HG02973 (cell line): ENCODE measurements around the gene GHRHR.

Experiments used
- ATAC-seq: cut with Tn5 transposase; IDR thresholded peaks from one replicate; pipeline ENCODE4 v1.9.1; 2021; ENCODE audit warnings: moderate library complexity; ENCODE audit not compliant: unreplicated experiment

Gene GHRHR

GRCh38 chr7:30965883-30966282 lies 2.1 kb downstream of the GHRHR start:
- no peak for ATAC-seq

DNA sequence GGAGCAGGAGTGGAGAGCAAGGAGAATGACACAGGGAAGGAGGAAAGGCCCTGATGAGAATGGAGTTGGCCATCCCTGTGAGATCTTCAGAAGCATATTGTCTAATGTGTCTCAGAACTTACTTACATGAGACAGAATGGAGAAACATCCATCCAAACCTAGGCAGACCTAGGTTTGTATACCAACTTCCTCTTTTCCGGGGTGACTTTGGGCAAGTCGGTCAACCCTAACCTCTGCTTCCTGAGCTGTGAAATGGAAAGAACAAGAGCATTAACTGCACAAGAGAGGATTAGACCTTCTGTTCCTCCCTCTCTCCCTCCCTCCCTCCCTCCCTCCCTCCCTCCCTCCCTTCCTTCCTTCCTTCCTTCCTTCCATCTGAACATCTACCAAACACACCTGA lies 4.5 kb downstream of the GHRHR start:
- no peak for ATAC-seq

DNA sequence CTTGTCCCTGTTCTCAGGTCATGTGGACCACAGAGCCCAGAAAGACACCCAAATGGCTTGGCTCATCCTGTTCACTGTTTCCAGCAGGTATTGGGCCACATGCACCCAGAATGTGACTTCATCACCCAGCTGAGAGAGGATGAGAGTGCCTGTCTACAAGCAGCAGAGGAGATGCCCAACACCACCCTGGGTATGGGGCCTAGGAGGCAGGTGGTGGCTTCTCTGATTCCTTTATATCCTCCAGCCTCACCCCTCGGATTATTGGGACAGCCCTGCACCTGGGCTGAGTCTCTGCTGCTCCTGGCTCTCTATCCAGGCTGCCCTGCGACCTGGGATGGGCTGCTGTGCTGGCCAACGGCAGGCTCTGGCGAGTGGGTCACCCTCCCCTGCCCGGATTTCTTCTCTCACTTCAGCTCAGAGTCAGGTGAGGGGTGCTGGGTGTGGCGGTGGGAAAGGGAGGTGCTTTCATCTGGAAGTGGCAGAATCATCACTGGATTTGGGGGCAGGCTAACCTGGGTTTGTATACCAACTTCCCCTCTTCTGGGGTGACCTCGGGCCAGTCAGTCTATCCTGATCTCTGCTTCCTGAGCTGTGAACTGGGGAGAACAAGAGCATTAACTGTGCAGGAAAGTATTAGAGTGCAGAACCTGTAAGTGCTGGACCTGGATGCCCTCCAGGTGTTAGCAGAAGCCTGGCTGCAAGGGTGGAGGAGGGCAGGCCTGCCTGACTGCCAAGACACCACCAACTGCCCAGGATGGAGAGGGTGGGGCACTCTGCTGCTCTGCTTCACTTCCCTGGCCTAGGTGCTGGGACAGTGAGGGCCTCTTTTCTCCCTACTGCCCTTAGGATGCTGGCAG lies 5.2 kb downstream of the GHRHR start:
- no peak for ATAC-seq

GRCh38 chr7:30969604-30969970 lies 5.8 kb downstream of the GHRHR start:
- no peak for ATAC-seq

GRCh38 chr7:30970074-30970473 lies 6.3 kb downstream of the GHRHR start:
- ATAC-seq = no peak

DNA sequence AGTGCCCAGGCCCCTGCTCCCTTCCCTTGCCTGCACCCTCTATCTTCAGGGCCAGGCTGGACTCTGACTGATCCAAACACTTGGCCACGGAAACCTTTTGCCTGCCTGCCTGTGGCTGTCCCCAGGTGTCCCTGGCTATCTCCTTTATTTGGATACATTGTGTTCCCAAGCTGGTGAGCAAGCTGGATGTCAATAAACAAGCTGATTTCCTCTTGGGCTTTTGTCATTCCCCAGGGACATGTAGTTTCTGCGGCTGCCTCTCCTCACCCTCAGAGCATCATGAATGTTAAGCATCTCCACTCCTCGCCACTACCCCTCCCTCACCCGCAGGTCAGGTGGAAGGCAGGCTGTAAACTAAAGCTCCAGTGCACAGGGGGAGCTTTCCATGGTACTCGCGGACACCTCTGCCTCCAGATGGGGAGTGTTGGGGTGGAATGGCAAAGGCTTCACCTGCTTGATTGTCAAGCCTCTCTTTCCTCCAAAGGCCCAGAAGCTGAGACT lies 6.9 kb downstream of the GHRHR start:
- no peak for ATAC-seq

DNA sequence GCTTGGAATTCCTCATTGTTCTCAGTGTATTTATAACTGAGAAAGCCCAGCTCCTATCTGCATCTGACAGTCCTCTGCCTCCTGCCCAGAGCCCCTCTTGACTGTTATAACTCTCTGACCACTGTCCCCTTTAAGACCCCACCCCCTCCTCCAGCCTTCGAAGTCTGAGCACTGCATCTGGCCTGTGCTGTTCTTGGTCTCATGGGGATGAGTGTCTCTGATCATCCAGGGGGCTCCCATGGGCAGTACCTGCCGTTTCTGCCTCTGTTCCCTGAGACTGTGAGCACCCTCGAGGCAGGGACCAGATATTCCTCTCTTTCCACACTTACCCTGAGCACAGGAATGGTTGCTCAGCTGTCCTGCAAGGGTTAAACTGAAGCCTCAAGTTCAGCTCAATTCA lies 7.7 kb downstream of the GHRHR start:
- ATAC-seq = no peak

DNA sequence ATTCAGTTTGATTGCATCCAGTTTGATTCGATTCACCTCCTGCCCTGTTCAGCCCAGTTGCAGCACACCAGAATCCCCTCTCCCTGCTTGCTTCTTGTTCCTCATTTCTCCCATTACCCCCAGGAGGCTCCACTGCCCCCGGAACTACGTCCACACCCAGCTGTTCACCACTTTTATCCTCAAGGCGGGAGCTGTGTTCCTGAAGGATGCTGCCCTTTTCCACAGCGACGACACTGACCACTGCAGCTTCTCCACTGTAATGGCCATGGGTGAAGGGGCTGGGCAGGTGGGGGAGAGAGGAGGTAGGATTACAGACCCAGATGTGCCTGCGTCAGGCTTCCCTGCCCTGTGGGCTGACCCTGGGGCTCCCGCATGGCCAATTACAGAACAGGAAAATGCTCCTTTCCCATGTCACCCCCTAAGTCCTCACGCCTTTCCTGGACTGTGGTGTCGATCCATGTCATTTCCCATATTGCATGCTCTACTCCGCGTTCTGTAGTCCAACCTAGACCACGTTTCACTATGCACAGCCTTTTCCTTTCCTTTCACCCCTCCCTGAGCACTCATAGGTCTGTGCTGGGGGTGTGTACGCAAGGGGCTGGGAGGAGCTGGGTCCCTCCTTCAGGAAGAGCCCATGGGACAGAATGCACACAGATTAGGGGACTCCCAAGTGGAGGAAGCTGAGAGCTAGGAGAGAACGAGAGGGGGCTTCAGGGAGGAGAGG lies 8.2 kb downstream of the GHRHR start:
- no peak for ATAC-seq

DNA sequence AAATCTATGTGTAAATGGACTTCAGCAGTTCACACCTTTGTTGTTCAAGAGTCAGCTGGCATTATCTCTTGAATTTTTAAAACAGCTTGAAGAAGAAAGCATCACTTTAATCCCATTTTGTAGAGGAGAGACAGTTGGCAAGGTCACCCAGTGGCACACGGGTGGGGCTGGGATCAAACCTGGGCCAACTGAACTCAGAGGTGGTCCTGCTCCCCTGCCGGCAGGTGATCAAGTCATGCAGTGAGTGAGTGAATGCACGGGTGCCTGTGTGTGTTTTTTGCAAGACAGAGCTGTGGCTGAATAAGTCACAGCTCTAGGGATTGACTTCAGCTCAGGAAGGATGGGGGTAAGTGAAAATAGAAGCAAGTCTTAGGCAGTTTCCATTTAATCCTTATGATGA lies 9.5 kb downstream of the GHRHR start:
- no peak for ATAC-seq

DNA sequence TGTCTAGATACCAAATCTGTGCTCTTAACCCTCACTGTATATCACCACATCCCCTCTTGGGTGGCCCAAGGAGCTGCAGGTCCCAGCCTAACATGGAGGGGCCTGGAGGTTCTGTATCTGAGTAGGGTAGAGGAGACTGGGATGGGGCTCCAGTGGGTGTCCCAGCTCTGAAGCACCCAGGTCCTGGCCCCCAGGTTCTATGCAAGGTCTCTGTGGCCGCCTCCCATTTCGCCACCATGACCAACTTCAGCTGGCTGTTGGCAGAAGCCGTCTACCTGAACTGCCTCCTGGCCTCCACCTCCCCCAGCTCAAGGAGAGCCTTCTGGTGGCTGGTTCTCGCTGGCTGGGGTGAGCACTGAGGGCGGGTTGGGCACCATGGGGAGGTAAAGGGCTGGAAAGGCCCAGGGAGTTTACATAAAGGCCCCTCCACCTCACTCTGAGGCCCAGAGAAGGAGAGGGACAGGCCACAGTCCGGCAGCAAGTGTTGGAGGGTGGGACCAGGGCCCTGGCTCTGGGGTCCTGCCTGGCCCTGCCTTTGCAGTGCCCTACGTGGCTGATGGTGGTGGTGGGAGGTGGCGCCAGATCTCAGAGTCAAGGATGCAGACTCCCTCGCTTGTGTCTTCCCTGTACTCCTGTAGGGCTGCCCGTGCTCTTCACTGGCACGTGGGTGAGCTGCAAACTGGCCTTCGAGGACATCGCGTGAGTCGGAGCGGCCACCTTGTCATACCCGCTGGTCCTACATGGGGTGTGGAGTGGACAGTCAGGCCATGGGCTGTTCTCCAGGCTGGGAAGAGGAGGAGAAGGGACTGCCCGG lies 10.2 kb downstream of the GHRHR start:
- no peak for ATAC-seq

GRCh38 chr7:30974605-30975255 lies 11.0 kb downstream of the GHRHR start:
- peak; percentile 96 for ATAC-seq

GRCh38 chr7:30975256-30975899 lies 11.6 kb downstream of the GHRHR start:
- ATAC-seq = peak; percentile 7

GRCh38 chr7:30976381-30976780 lies 12.6 kb downstream of the GHRHR start:
- no peak for ATAC-seq

DNA sequence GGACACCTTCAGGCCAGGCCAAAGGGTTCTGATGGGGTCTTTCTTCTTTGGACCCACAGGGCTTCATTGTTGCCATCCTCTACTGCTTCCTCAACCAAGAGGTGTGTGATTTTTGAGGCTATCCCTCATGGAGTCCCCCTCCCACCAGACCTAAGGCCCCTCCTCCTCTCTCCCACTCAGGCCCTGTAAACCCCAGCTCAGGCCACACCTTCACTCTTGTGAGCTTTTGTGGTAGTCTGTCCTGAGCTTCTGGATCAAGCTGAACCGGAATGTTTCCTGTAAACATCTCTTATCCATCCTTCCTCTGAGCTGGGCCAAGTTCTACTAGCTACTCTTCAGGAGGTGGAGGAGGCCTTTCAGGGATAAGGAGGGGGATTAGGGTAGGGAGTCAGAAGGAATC lies 13.5 kb downstream of the GHRHR start:
- ATAC-seq = no peak

DNA sequence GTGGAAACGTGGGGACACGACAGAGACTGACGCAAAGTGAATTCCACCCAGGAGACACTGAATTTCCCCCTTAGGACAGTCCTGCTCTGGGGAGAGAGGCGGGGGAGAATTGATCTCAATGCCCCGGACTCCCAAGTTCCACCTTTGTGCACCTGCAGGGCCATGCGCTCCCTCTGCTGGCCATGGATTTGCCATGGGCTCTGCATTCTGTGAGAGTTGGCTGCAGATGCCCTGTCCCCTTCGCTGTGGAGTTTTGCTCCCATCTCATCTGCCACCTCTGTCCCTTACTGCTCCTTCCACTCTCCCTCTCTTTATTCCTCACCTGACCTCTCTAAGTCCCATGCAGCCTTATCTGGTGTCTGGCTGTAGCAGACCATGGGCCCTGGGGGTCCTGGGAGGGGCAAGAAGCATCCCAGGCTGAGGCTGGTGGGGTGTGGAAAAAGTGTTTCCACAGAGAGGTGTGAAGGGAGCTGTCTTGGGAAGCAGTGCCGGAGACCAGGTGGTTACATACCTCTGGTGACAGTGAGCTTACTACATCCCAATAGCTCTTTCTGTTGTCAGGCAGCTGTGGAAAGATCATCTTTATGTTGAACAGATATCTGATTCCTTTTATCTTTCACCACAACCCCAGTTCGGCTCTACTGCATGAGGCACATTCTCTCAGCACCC lies 14.3 kb downstream of the GHRHR start:
- ATAC-seq = no peak

DNA sequence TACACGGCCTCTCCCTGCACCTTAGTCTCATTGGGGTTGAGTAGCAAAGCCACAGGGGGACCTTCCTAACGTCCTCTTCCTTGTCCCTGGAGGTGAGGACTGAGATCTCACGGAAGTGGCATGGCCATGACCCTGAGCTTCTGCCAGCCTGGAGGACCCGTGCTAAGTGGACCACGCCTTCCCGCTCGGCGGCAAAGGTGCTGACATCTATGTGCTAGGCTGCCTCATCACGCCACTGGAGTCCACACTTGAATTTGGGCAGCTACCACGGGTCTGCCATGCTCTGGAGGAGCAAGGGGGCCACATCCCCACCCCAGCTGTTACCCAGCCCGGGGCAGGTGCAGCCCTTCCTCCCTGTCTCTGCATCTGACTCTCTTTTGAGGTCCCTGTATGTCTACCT lies 15.3 kb downstream of the GHRHR start:
- no peak for ATAC-seq

DNA sequence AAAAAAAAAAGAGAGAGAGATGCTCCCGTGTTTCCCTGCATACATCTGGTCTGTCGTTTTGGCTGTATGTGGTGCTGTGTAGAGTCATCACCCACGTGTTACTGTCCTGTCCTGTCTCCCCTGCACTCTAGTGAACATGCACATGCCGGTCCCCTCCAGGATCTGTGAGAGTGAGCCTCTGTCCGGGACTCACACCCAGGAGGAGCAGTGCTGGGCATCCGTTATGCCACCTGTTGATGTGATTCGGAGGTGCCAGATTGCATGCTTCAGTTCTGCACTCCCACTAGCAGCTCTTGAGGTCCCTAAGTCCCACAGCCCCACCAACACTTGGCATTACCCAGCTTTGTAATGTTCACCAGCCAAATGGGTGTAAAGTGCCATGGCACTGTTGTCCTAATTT lies 16.4 kb downstream of the GHRHR start:
- no peak for ATAC-seq

GRCh38 chr7:30980751-30981150 lies 17.0 kb downstream of the GHRHR start:
- ATAC-seq = no peak

GRCh38 chr7:30983042-30983913 lies 19.5 kb downstream of the GHRHR start:
- ATAC-seq = peak; percentile 81
